Gastrocnemius medialis (tissue), 4 donors: ENCODE results near the gene EFHD1. TPM values are rescaled to one million over a fixed set of nuclear protein-coding genes. Genes with fewer than 3 reads are reported as not detected.

ENCODE experiments used
- ATAC-seq, 2 donors: fragments of 150-250 bp; one replicate each; pipeline ENCODE4 v1.9.1; 2016
- DNase-seq, 2 donors: peaks; one replicate each; pipeline ENCODE4 v3.0.0-alpha.2; 2019
- H3K27ac ChIP-seq, 4 donors: fragments of 200-600 bp; sonication (generic); 1 replicate in 1 of 4; 2 replicates in 3 of 4; pipeline ENCODE4 v1.5.1; 2016 to 2018; ENCODE audit warnings: mild to moderate bottlenecking in 2 of 4, moderate library complexity in 1 of 4
- H3K27me3 ChIP-seq, 3 donors: fragments of 200-600 bp; sonication (generic) in 2 of 3; 1 replicate in 1 of 3; 2 replicates in 2 of 3; pipeline versions ENCODE4 v1.5.1 to v1.6.0; 2016 to 2019; ENCODE audit warnings: mild to moderate bottlenecking in 1 of 3, moderate library complexity in 1 of 3
- H3K36me3 ChIP-seq, 2 donors: fragments of 200-600 bp; sonication (generic) in 1 of 2; one replicate each; pipeline ENCODE4 v1.5.1; 2017 to 2018
- H3K4me1 ChIP-seq, 2 donors: fragments of 200-600 bp; sonication (generic) in 1 of 2; one replicate each; pipeline ENCODE4 v1.5.1; 2016 to 2017; ENCODE audit warnings: mild to moderate bottlenecking in 2 of 2
- H3K4me3 ChIP-seq, 4 donors: fragments of 200-600 bp; sonication (generic) in 3 of 4; 1 replicate in 1 of 4; 2 replicates in 3 of 4; pipeline ENCODE4 v1.5.1; 2016 to 2019; ENCODE audit warnings: mild to moderate bottlenecking in 2 of 4
- H3K9me3 ChIP-seq, 3 donors: fragments of 200-600 bp; sonication (generic) in 2 of 3; 1 replicate in 1 of 3; 2 replicates in 2 of 3; pipeline ENCODE4 v1.5.1; 2016 to 2019
- CTCF ChIP-seq, 5 experiments: fragments of 450-650 bp in 3 of 5; fragments of 200-600 bp in 2 of 5; sonication (generic) in 2 of 5; IDR thresholded peaks in 4 of 5; conservative IDR thresholded peaks in 1 of 5; 1 replicate in 4 of 5; 2 replicates in 1 of 5; pipeline ENCODE4 v1.5.1; 2016 to 2019; ENCODE audit warnings: antibody characterized with exemption in 5 of 5, mild to moderate bottlenecking in 3 of 5, moderate library complexity in 3 of 5
- POLR2A ChIP-seq, 2 donors: fragments of 450-650 bp; IDR thresholded peaks; one replicate each; pipeline ENCODE4 v1.6.1; 2017; ENCODE audit warnings: antibody characterized with exemption in 2 of 2, mild to moderate bottlenecking in 2 of 2, moderate library complexity in 2 of 2
- in situ Hi-C, 4 donors: fragments of 200-750 bp; cut with MboI; loops; one replicate each; pipeline versions ENCODE4 v1.15.0 to v1.8.0; 2017; ENCODE audit warnings: low sequenced_read_pairs in 4 of 4
- intact Hi-C: fragments of 100-400 bp; cut with DNase I; formaldehyde crosslinking; loops from one replicate; pipeline ENCODE4 v1.15.1; 2023; ENCODE audit warnings: low total_unique reads
- total RNA-seq, 4 donors: library from RNA; depleted of rRNA; stranded (reverse); fragments of >200 nt; gene quantifications; one replicate each; pipeline versions ENCODE4 v1.1.0 to v1.2.3, GENCODE V29; 2016

Gene EFHD1
- total RNA-seq, 4 donors from 2014 or later: 13.4 to 29.0 (median 13.9) TPM

DNA sequence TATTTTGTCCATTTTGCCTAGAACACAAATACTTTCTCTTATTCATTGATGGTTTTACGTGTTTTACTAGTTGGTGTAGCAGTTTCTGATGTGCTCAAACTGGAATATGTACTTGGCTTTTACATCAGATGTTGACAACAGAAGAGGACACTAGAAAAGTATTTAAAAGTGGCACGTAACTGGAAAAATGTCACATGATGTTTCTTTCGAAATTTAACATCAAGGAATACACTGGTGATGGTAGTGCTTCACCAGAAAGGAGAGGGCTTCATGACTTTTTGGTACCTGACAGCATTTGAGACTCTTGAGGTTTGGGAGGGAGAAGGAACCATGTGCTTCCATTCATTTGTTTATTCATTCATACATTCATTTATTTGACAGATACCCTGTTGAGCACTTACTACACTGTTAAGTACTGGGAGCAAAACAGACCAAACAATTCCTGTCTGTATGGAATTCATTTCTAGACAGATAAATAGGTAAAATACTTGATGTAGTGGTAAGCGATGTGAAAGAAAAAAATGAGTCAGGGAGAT lies 65.2 kb downstream of the EFHD1 start:
- H3K27me3 ChIP-seq: no peaks in the 10 kb centered on the region
- TF ChIP-seq CTCF (IDR thresholded peaks at IDR 0.05 in 4 of 5, conservative IDR thresholded peaks at IDR 0.05 in 1 of 5): no peak
- no peak for TF ChIP-seq POLR2A (IDR thresholded peaks at IDR 0.05)
- peaks cover 0 to 2% of the 10 kb centered on the region in 2 donors for H3K36me3 ChIP-seq
- H3K4me3 ChIP-seq: peak overlapping the region; percentile 81 to 99 (median 94)
- intact Hi-C loops: loop anchor here (5.0 kb wide), 3 partner anchors 554 to 1231 kb away; partner anchors contain the start of genes ATG16L1 and PDE6D
- DNase-seq (no peak), ATAC-seq (no peak)
- no peaks in the 10 kb centered on the region for H3K9me3 ChIP-seq
- H3K27ac ChIP-seq: peak overlapping the region; percentile 98 to 100 (median 99)
- in situ Hi-C loops: no loop called here
- H3K4me1 ChIP-seq: peaks cover 41 to 48% of the 10 kb centered on the region in 2 donors

- Histone ChIP-seq H3K4me1 (peaks cover 41 to 48% of the 10 kb centered on the region in 2 donors), H3K36me3 (peaks cover 0 to 4% of the 10 kb centered on the region in 2 donors), H3K4me3 (peak overlapping the region; percentile 81 to 99 (median 94)), H3K27me3 (no peaks in the 10 kb centered on the region), H3K9me3 (no peaks in the 10 kb centered on the region), H3K27ac (peak overlapping the region; percentile 98 to 100 (median 99))
- intact Hi-C loops (loop anchor here (5.0 kb wide), 3 partner anchors 553 to 1232 kb away; partner anchors contain the start of genes ATG16L1 and PDE6D), in situ Hi-C loops (no loop called here)
- ATAC-seq (no peak), DNase-seq (no peak)
- TF ChIP-seq CTCF (IDR thresholded peaks at IDR 0.05 in 4 of 5, conservative IDR thresholded peaks at IDR 0.05 in 1 of 5): no peak
- no peak for TF ChIP-seq POLR2A (IDR thresholded peaks at IDR 0.05)
Measured at GRCh38 chr2:232699110-232699509, 65.7 kb downstream of the EFHD1 start.

GRCh38 chr2:232700154-232700553 lies 66.8 kb downstream of the EFHD1 start:
- Histone ChIP-seq H3K4me1 (peaks cover 41 to 48% of the 10 kb centered on the region in 2 donors), H3K36me3 (peaks cover 0 to 4% of the 10 kb centered on the region in 2 donors), H3K27me3 (no peaks in the 10 kb centered on the region), H3K27ac (peak overlapping the region in 3 of 4 donors; percentile 98 to 100 (median 99)), H3K9me3 (no peaks in the 10 kb centered on the region), H3K4me3 (peak overlapping the region in 1 of 4 donors; percentile 0)
- intact Hi-C loops (no loop called here), in situ Hi-C loops (loop anchor here in 1 of 4 donors (10.0 kb wide), 1 partner anchor 555 kb away; the partner anchor contains the start of gene ATG16L1)
- DNase-seq (no peak), ATAC-seq (no peak)
- TF ChIP-seq CTCF (IDR thresholded peaks at IDR 0.05 in 4 of 5, conservative IDR thresholded peaks at IDR 0.05 in 1 of 5) (no peak), POLR2A (IDR thresholded peaks at IDR 0.05) (no peak)

DNA sequence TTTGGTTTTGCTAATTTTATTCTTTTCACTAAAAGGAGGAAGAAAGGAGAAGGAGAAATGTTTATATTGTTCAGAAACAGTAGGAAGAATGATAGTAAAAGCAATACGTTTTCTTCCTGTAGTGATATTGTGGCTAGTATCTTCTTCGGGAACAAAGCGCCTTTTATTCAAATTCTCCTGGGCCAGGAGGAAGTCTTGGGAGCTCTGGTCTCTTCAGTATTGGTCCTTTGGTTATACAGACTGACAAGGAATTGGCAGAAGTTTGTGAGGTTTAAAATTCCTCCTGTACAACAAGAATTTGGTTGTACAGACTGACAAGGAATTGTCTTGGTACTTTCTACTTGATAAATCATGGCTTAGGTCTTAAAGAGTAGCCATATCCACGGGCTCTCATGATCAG lies 73.7 kb downstream of the EFHD1 start:
- DNase-seq (no peak), ATAC-seq (no peak)
- in situ Hi-C loops (loop anchor here in 1 of 4 donors (10.0 kb wide), 1 partner anchor 548 kb away; the partner anchor contains the start of gene ATG16L1), intact Hi-C loops (no loop called here)
- Histone ChIP-seq H3K9me3 (no peaks in the 10 kb centered on the region), H3K4me3 (no peak overlapping the region), H3K4me1 (peaks cover 12% of the 10 kb centered on the region in 2 donors), H3K36me3 (peaks cover 0 to 27% of the 10 kb centered on the region in 2 donors), H3K27me3 (no peaks in the 10 kb centered on the region), H3K27ac (no peak overlapping the region)
- TF ChIP-seq POLR2A (IDR thresholded peaks at IDR 0.05): no peak
- no peak for TF ChIP-seq CTCF (IDR thresholded peaks at IDR 0.05 in 4 of 5, conservative IDR thresholded peaks at IDR 0.05 in 1 of 5)
